SK-MEL-5 (cell line): Measurements from ENCODE around the gene RUFY2. TPM values are rescaled to one million over a fixed set of nuclear protein-coding genes. Genes with fewer than 3 reads are reported as not detected.

ENCODE experiments used
- DNase-seq: peaks from one replicate; pipeline ENCODE4 v3.0.0-alpha.2; 2016; ENCODE audit warnings: low read depth, low spot score
- in situ Hi-C: cut with HindIII; loops from 2 replicates; pipeline ENCODE4 v1.10.0; 2016; ENCODE audit warnings: low sequenced_read_pairs, high pct_unique_total_duplicates, low pct_unique_long_range_greater_than_20kb
- total RNA-seq: library from RNA; depleted of rRNA; stranded (reverse); fragments of >200 nt; shearing (Covaris generic); gene quantifications from 2 replicates; pipeline ENCODE4 v1.2.3, GENCODE V29; 2014; rRNA removed

The RUFY2 gene
- total RNA-seq, 1 experiment from 2014 or later: 7.4 TPM

GRCh38 chr10:68296843-68297663 lies 110.0 kb downstream of the RUFY2 start:
- in situ Hi-C loops: no loop called here
- DNase-seq: no peak

Other genes starting within 250 kb of the RUFY2 start
- gene ATOH7, start 175.2 kb downstream of the RUFY2 start, total RNA-seq: 0.11 and 0.13 TPM in 2 replicates
- 8.3 and 11.5 TPM in 2 replicates for gene HNRNPH3, start 75.2 kb downstream of the RUFY2 start, total RNA-seq
- 1.2 and 1.6 TPM in 2 replicates for gene PBLD, start 74.3 kb downstream of the RUFY2 start, total RNA-seq
- 6.9 and 8.3 TPM in 2 replicates for gene DNA2, start 64.7 kb upstream of the RUFY2 start, total RNA-seq
- gene SLC25A16, start 120.2 kb upstream of the RUFY2 start, total RNA-seq: 22.6 and 23.2 TPM in 2 replicates
- gene TET1, start 153.1 kb upstream of the RUFY2 start, total RNA-seq: 2.9 and 3.3 TPM in 2 replicates